ENCODE results near the gene WEE1.

Gene WEE1

DNA sequence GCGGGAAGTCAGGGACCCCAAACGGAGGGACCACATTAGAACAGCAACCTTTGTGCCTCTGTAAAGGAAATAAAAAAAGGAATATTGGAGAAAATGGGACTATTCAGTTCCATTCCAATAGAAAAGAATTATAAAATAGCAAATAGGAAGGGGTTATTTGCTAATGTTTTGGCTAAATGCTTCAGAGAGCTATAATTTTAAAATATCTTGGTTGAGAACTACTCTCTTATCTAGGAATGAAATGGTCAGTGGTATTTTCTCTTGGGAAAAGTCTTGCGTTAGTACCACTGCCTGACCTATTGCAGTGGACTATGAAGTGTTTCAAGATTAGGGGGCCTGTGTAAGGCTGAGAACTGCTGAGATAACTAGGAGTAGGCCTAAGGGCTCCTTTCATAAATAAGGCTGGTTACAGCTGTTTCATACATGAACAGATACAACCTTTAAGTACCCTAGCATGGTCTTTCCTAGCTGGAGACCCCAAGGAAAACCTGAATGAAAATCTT is 6.9 kb upstream of the WEE1 start:
- peak; percentile 20 for DNase-seq (ENCODE audit: low read depth)

GRCh38 chr11:9567401-9567800 is 6.1 kb upstream of the WEE1 start:
- no peak for DNase-seq (ENCODE audit: low read depth)

- peak; percentile 38 for DNase-seq (ENCODE audit: low read depth)
Measured at GRCh38 chr11:9568161-9568853, 5.2 kb upstream of the WEE1 start.

DNA sequence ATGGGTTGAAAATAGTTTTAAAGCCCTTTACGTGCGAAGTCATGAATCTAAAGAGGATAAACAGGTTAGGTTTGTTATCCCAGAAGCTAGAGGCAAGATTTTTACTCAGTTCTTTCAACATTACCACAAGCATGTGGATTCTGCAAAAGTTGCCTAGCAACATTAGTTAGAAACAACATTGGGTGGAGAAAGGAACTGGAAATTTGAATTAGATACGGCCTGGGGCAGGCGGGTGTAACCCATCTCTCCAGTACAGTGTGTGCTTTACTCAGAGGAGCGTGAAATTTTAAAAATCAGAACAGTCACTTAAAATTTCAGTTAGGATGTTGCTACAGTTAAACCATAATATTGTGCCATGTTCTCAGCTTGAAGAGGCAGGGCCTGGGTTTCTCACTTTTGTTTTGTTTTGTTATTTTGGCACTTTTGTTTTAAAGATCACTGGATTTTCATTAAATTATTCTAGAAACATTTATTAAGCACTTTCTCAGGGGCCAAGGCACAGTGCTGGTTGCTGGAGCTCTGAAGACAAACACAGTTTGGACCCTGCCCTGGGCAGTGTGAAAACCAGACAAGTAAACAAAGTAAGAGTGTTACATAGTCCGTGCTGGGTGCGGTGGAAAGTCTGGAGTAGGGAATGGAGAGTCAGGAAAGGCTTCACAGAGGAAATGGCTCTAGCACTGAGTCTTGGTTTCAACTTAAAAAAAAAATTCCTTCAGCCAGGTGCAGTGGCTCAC is 4.4 kb upstream of the WEE1 start:
- DNase-seq (ENCODE audit: low read depth): peak; percentile 85

- no peak for DNase-seq (ENCODE audit: low read depth)
Measured at GRCh38 chr11:9569588-9570164, 3.8 kb upstream of the WEE1 start.

DNA sequence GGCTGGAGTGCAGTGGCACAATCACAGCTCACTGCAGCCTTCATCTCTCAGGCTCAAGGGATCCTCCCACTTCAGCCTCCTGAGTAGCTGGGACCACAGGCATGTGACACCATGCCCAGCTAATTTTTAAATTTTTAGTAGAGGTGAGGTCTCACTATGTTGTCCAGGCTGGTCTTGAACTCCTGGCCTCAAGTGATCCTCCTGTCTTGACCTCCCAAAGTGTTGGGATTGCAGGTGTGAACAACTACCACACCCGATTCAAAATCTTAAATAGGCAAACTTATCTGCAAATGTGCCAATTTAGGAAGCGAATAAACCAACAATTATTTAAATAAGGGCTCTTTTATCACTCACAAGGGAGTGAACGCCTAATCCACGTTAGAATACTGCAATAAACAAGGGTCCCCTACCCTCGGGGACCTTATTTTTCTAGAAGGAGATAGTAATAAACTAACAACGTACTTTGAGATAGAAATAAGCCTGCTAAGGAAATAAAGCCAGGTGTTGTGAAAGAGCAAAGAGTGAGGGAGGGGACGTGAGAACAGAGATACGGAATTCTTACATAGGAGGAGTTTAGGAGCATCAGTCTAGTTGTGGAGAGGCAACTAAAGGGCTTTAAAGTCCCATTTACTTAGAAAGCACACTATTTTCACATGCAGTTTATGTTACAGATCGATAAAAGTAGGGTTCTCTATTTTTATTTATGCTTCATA is 3.0 kb upstream of the WEE1 start:
- DNase-seq (ENCODE audit: low read depth): no peak

DNA sequence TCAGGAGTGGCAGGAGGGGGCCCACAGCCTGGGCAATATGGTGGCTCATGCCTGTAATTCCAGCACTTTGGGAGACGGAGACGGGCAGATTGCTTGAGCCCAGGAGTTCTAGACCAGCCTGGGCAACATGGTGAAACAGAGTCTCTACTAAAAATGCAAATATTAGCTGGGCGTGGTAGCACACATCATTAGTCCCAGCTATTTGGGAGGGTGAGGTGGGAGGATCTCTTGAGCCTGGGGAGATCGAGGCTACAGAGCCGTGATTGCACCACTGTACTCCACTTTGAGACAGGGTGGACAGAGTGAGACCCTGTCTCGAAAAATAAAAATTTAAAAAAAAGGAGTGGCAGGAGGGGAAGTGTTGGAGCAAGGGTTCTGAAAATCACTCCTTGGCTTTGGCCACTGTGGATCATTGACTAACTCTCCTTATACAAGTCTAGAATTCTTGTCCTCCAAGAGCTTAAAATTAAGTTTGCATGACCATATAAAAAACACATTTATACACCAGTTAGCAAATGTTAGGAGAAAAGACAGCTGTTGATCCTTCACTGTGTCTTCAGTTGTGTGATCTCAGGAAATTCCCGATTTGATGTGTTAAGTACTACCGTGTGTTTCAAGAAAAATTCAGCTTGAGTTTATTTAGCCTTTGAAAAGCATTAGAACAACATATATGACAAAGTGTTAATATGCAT is 2.3 kb upstream of the WEE1 start:
- no peak for DNase-seq (ENCODE audit: low read depth)

- no peak for DNase-seq (ENCODE audit: low read depth)
Measured at GRCh38 chr11:9571763-9572115, 1.7 kb upstream of the WEE1 start.

DNA sequence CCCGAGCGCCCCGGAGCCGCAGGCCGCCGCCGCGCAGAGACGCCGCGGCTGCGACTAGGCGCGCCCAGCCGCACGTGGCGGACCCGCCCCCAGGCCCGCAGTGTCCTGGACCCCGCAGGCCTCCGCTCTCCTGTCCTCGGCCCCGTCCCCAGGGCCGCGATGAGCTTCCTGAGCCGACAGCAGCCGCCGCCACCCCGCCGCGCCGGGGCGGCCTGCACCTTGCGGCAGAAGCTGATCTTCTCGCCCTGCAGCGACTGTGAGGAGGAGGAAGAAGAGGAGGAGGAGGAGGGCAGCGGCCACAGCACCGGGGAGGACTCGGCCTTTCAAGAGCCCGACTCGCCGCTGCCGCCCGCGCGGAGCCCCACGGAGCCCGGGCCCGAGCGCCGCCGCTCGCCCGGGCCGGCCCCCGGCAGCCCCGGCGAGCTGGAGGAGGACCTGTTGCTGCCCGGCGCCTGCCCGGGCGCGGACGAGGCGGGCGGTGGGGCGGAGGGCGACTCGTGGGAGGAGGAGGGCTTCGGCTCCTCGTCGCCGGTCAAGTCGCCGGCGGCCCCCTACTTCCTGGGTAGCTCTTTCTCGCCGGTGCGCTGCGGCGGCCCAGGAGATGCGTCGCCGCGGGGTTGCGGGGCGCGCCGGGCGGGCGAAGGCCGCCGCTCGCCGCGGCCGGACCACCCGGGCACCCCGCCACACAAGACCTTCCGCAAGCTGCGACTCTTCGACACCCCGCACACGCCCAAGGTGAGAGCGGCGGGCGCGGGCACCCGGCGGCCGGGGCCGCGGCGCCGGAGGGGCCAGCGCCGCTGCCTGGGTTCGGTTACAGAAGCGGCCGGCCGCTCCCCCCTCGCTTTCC is 528 bp downstream of the WEE1 start:
- peak; percentile 31 for DNase-seq (ENCODE audit: low read depth)

GRCh38 chr11:9574622-9575259 is 1.3 kb downstream of the WEE1 start:
- DNase-seq (ENCODE audit: low read depth): peak; percentile 42

GRCh38 chr11:9575260-9576240 is 2.1 kb downstream of the WEE1 start:
- peak; percentile 91 for DNase-seq (ENCODE audit: low read depth)

GRCh38 chr11:9576701-9577381 is 3.4 kb downstream of the WEE1 start:
- no peak for DNase-seq (ENCODE audit: low read depth)

DNA sequence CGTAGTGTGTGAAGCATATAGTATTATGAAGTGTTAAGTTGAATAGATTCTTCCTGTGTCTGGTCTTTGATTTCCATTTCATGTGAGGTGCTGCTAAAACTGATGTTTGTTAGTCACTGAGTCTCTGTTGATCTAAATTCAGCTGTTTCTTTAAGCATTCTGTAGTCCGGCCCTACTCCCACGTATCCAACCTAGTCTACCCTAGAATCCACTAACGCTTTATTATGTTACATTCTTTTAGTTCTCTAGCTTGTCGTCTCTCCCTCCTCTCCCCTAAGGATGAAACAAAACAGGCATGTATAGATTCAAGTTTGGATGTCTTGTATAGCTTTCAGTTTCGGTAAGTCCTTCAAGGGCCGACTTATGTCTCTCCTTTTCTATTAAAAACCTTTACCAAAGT is 4.1 kb downstream of the WEE1 start:
- DNase-seq (ENCODE audit: low read depth): no peak

DNA sequence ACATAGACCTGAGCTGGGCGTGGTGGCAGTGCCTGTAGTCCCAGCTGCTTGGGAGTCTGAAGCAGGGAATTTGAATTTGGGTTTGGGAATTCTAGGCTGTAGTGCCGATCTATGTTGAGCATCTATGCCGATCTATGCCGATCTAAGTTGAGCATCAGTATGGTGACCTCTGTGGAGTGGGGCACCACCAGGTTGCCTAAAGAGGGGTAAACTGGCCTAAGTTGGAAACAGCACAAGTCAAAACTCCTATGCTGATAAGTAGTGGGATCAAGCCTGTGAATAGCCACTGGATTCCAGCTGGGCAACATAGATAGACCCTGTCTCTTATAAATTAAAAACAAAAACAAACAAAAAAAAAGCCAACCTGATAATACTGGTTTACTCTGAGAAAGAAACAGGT is 7.4 kb downstream of the WEE1 start:
- DNase-seq (ENCODE audit: low read depth): no peak

DNA sequence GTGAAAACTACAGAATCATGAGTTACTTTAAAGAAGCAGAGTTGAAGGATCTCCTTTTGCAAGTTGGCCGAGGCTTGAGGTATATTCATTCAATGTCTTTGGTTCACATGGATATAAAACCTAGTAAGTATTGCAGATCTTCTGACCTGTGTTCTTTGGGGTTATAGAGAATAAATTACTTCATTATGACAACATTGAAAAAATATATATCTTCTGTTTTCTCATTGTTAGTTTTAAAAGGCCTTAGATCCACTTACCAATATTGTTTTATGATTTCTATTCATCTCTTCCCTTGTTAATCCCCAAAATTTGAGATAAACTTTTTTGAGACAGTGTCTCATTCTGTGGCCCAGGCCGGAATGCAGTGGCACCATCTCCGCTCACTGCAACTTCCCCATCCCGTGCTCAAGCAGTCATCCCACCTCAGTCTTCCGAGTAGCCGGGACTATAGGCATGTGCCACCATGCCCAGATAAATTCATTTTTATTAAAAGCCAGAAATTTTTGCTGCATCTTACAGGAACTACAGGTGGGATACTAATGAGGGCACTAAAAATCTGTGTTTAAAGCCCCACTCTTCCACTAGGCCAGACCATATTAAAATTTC is 8.2 kb downstream of the WEE1 start:
- DNase-seq (ENCODE audit: low read depth): no peak

GRCh38 chr11:9590717-9591116 is 17.2 kb downstream of the WEE1 start:
- no peak for DNase-seq (ENCODE audit: low read depth)

- DNase-seq (ENCODE audit: low read depth): peak; percentile 37
Measured at GRCh38 chr11:9594267-9595046, 21.0 kb downstream of the WEE1 start.
